Measurements from ENCODE around the gene STUB1.

Gene STUB1

DNA sequence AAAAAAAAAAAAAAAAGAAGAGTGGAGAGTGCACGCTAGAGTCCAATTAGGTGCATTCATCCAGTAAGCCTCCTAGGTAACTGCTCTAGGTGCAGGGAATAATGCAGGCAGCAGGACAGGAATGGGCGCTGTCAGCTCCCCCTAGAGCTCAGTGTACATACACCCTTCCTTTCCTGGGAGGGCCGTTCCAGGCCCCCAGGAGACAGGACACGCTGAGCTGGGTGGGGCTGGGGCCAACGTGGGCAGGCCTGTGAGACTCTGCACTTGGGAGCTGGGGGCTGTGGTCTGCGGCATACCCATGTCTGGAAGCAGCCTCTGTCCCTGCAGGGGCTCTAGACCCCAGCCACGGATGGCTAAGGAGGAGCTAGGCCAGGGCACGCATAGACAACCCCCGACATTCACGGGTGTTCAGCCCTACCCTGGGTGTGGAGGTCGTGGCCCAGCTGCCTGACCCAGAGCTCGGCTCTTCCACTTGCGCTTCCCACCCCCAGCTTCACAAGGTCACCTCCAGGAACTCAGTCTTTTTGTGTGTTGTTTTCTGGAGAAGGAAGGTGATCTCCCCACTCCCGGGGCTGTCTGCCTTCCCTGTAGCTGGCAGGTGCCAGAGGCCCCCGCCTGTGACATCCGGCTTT, 39.7 kb downstream of the STUB1 start:
- ATAC-seq (ENCODE audit: low read depth) (no peak), DNase-seq (ENCODE audit: low spot score in 2 of 2) (no peak)
- H3K27me3 Mint-ChIP-seq = peaks cover 2% of the 10 kb centered on the region
- H3K36me3 Mint-ChIP-seq = no peaks in the 10 kb centered on the region
- H3K4me3 Mint-ChIP-seq = peak overlapping the region; percentile 82
- H3K9me3 Mint-ChIP-seq = no peaks in the 10 kb centered on the region
- peaks cover 16% of the 10 kb centered on the region for H3K4me1 Mint-ChIP-seq
- peak overlapping the region; percentile 43 for H3K27ac Mint-ChIP-seq

GRCh38 chr16:720447-720989, 40.3 kb downstream of the STUB1 start:
- peak; percentile 4 for ATAC-seq (ENCODE audit: low read depth)
- Mint-ChIP-seq H3K4me3 (peak overlapping the region; percentile 82), H3K4me1 (peaks cover 16% of the 10 kb centered on the region), H3K27ac (peak overlapping the region; percentile 43), H3K36me3 (no peaks in the 10 kb centered on the region), H3K27me3 (peaks cover 2% of the 10 kb centered on the region), H3K9me3 (no peaks in the 10 kb centered on the region)
- no peak for DNase-seq (ENCODE audit: low spot score in 2 of 2)

DNA sequence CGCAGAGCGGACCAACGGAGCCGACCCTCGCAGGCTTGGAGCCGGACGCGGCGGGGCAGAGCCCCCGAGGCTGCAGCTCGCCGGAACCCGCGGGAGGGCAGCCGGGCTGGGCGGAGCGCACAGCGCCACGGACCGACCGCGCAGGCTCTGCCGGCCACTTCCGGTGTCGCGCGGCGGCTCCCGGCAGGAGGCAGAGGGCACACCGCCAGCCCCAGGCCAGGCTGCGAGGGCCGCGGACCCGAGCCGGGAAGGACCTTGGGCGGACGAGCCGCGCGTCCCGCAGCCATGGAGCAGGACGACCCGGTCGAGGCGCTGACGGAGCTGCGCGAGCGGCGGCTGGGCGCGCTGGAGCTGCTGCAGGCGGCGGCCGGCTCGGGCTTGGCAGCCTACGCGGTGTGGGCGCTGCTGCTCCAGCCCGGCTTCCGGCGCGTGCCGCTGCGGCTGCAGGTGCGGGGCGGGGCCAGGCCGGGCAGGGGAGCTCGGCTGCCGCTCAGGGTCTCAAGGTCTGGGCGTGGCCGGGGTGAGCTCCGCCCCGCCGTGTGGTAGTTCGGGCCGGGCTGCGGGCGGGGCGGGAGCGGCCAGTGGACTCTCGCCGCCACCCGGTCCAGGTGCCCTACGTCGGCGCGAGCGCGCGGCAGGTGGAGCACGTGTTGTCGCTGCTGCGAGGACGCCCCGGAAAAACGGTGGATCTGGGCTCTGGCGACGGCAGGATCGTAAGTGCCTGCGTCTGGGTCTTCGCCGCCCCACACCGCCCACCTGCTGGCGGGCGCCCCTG, 41.0 kb downstream of the STUB1 start, which contains the start of gene ANTKMT:
TSS of gene ANTKMT (plus strand) at position 157 of the 775 bp plus-strand sequence. CDS start at position 286, 129 bp downstream.
- H3K36me3 Mint-ChIP-seq = no peaks in the 10 kb centered on the region
- DNase-seq (ENCODE audit: low spot score in 2 of 2) (peak; percentile 85 to 87), ATAC-seq (ENCODE audit: low read depth) (peak; percentile 87)
- H3K27ac Mint-ChIP-seq = peak within 1 kb of the TSS; percentile 81
- H3K4me3 Mint-ChIP-seq = peak within 1 kb of the TSS; percentile 82
- peaks cover 16% of the 10 kb centered on the region for H3K4me1 Mint-ChIP-seq
- no peaks in the 10 kb centered on the region for H3K9me3 Mint-ChIP-seq
- H3K27me3 Mint-ChIP-seq = peaks cover 2% of the 10 kb centered on the region

DNA sequence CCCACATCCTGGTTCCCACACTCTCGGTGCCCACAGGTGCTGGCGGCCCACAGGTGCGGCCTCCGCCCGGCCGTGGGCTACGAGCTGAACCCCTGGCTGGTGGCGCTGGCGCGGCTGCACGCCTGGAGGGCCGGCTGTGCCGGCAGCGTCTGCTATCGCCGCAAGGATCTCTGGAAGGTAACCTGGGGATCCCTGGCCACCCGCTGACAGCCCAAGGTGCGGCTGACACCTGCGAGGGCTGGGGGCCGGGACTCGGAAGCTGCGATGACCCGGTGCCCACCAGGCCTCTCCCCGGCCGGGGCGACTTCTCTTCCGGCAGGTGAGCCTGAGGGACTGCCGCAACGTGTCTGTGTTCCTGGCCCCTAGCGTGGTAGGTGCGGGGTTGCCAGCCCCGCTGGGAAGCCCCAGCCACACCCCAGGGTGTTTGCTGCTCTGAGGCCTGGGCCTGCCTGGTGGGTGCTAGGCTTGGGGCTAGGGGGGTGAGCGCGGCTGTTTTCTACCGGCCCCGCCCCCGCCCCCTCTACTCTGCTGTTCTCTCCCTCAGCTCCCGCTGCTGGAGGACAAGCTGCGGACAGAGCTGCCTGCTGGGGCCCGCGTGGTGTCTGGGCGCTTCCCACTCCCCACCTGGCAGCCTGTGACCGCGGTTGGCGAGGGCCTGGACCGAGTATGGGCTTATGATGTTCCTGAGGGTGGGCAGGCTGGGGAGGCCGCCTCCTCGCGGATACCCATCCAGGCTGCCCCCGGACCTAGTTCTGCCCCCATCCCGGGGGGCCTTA, 41.7 kb downstream of the STUB1 start:
- peaks cover 13% of the 10 kb centered on the region for H3K4me1 Mint-ChIP-seq
- H3K4me3 Mint-ChIP-seq = peak overlapping the region; percentile 82
- DNase-seq (ENCODE audit: low spot score in 2 of 2) (no peak), ATAC-seq (ENCODE audit: low read depth) (no peak)
- no peaks in the 10 kb centered on the region for H3K36me3 Mint-ChIP-seq
- H3K27ac Mint-ChIP-seq = peak overlapping the region; percentile 81
- no peaks in the 10 kb centered on the region for H3K27me3 Mint-ChIP-seq
- H3K9me3 Mint-ChIP-seq = no peaks in the 10 kb centered on the region

GRCh38 chr16:722835-723633, 42.8 kb downstream of the STUB1 start:
- H3K4me3 Mint-ChIP-seq = peak overlapping the region; percentile 82
- no peak overlapping the region for H3K27ac Mint-ChIP-seq
- H3K4me1 Mint-ChIP-seq = peaks cover 13% of the 10 kb centered on the region
- no peaks in the 10 kb centered on the region for H3K9me3 Mint-ChIP-seq
- no peaks in the 10 kb centered on the region for H3K36me3 Mint-ChIP-seq
- H3K27me3 Mint-ChIP-seq = no peaks in the 10 kb centered on the region
- DNase-seq (ENCODE audit: low spot score in 2 of 2) (no peak), ATAC-seq (ENCODE audit: low read depth) (no peak)

- no peaks in the 10 kb centered on the region for H3K9me3 Mint-ChIP-seq
- no peak overlapping the region for H3K4me3 Mint-ChIP-seq
- no peaks in the 10 kb centered on the region for H3K36me3 Mint-ChIP-seq
- no peaks in the 10 kb centered on the region for H3K27me3 Mint-ChIP-seq
- DNase-seq (ENCODE audit: low spot score in 2 of 2) (no peak), ATAC-seq (ENCODE audit: low read depth) (no peak)
- H3K4me1 Mint-ChIP-seq = peaks cover 13% of the 10 kb centered on the region
- H3K27ac Mint-ChIP-seq = no peak overlapping the region
Observed at GRCh38 chr16:723695-724094, 43.5 kb downstream of the STUB1 start.

DNA sequence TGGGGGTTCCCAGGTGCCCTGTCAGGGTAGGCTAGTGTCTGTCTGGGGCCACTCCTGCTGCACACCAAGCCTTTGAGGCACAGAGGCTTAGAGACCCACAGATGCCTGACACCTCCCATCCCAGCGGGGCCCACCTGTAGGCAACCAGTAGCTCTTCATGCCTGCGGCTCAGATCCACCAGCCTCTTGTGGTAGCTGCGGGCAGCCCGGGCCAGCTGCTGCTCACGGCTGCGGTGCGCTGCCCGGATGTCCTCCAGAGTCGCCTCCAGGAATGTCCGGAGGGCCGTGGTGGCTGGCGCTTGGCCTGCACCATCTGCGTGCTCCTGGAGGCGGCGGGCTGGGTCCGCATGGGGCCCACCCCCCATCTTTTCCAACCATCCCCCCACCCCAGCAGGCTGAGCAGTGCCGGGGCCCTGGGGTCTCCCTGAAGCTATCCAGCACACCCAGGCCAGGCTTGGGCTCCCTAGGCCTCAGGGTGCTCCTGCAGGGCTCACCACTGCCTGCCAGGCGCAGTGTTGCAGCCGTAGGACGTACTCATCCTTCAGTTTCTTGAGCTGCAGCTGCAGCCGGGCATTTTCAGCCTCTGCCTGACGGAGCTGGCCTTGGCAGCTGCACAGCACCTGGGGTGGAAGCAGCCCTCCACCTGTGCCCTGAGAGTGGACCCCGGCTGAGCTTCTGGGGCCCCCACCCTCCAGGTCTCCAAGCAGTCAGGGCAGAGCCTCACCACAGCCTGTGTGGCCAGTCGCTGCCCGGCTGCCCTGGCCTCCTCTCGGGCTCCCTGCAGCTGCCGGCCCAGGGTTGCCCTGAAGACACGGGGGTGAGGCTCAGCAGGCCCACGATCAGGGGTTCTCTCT, 44.2 kb downstream of the STUB1 start:
- H3K36me3 Mint-ChIP-seq = no peaks in the 10 kb centered on the region
- ATAC-seq (ENCODE audit: low read depth) (no peak), DNase-seq (ENCODE audit: low spot score in 2 of 2) (no peak)
- no peak overlapping the region for H3K27ac Mint-ChIP-seq
- H3K4me1 Mint-ChIP-seq = peaks cover 8% of the 10 kb centered on the region
- no peak overlapping the region for H3K4me3 Mint-ChIP-seq
- no peaks in the 10 kb centered on the region for H3K27me3 Mint-ChIP-seq
- no peaks in the 10 kb centered on the region for H3K9me3 Mint-ChIP-seq

- H3K4me3 Mint-ChIP-seq = no peak overlapping the region
- no peaks in the 10 kb centered on the region for H3K36me3 Mint-ChIP-seq
- H3K27ac Mint-ChIP-seq = no peak overlapping the region
- no peaks in the 10 kb centered on the region for H3K27me3 Mint-ChIP-seq
- DNase-seq (ENCODE audit: low spot score in 2 of 2) (no peak), ATAC-seq (ENCODE audit: low read depth) (no peak)
- H3K9me3 Mint-ChIP-seq = no peaks in the 10 kb centered on the region
- H3K4me1 Mint-ChIP-seq = peaks cover 8% of the 10 kb centered on the region
Observed at GRCh38 chr16:725041-725376, 44.8 kb downstream of the STUB1 start.

DNA sequence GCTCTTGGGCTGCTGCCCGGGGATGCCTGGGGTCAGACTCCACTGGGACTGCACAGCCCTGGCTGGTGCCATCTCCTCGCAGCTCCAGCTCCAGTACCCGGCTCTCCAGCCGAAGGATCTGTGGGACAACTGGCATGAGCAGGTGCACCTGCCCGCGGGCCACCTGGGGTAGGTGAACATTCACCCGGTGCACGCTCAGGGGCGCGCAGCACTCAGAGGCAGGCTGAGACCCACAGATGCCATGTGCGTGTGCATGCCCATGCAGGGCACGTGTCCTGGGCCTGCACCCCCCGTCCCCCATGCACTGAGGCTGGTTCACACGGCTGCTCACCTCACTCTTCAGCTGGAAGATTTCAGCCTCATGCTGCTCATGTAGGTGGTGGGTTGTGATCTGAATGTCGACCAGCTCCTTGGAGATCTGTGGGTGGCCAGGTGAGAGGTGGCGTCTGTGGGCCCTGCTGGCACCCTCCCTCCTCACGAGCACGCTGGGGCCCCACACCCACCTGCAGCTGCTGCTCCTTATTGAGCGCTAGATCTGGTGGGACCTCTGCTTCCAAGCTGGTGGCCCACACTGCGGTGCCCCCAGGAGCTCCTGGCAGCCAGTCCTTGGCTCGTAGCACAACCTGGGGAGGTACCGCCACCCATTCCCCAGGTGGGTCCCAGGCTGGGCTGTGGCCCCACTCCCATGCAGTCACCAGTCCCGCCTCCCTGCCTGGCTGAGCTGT, 45.4 kb downstream of the STUB1 start:
- peaks cover 4% of the 10 kb centered on the region for H3K4me1 Mint-ChIP-seq
- peak overlapping the region; percentile 69 for H3K27ac Mint-ChIP-seq
- no peaks in the 10 kb centered on the region for H3K9me3 Mint-ChIP-seq
- H3K36me3 Mint-ChIP-seq = no peaks in the 10 kb centered on the region
- H3K4me3 Mint-ChIP-seq = no peak overlapping the region
- H3K27me3 Mint-ChIP-seq = no peaks in the 10 kb centered on the region
- ATAC-seq (ENCODE audit: low read depth) (no peak), DNase-seq (ENCODE audit: low spot score in 2 of 2) (no peak)

DNA sequence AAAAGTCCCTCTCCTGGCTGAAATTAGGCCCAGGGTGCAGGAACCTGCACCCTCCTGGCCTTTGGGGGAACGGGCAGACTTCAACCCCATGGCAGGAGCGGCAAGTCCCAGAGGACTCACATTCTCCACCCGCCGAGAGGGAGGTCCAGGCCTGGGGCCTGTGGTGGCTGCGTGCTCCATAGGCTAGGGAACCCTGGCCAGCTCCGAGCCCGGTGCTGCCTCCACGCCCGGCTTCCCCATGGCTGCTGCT, 45.9 kb downstream of the STUB1 start:
- Mint-ChIP-seq H3K9me3 (no peaks in the 10 kb centered on the region), H3K27ac (peak overlapping the region; percentile 69), H3K27me3 (no peaks in the 10 kb centered on the region), H3K36me3 (no peaks in the 10 kb centered on the region), H3K4me3 (peak overlapping the region; percentile 81), H3K4me1 (peaks cover 4% of the 10 kb centered on the region)
- DNase-seq (ENCODE audit: low spot score in 2 of 2) (no peak), ATAC-seq (ENCODE audit: low read depth) (no peak)

DNA sequence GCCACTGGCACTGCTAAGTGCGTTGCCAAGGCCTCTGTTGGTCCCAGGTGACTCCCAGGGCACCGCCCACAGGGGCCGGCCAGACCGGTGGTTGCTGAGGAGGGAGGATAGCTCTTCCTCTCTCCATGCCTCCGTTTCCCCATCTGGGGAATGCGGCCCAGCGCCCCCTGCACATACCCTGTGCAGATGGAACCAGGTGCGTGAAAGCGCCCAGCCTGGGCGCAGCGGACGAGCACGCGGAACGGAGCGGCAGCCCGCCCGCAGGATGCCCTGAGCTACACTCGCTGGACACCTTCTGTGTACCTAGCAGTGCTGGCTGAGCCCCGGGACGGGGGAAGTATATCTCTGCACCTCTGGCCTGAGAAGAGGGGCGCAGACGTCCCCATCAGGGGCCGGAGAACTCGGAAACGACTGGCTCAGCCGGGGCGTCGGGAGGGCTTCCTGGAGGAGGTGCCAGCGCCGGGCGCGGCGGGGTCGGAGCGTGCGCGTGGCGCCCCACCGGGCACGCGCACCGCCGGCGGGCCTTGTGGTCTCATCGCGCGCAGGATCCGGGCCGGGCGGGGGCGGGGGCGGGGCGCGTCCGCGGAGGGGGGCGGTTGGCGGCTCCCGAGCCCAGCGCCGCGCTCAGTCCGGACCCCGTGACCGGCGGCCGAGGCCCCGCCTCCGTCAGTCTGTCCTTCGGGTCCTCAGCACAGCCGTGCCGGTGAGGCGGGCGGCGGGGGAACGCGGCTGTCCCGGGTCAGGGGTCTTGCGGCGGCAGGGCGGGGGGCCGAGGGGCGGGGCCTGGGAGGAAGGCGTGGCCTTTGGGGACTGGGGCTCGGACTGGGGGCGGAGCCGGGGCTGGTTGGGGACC, 46.5 kb downstream of the STUB1 start, which contains the start of the genes CCDC78 and HAGHL:
TSS of gene CCDC78 (minus strand) at position 6 of the 853 bp plus-strand sequence. CDS start 76 bp downstream, outside the sequence.
TSS of gene HAGHL (plus strand) at position 669 of the 853 bp plus-strand sequence. CDS start 404 bp downstream, outside the sequence.
- peak within 1 kb of the TSS; percentile 69 for H3K27ac Mint-ChIP-seq
- DNase-seq (ENCODE audit: low spot score in 2 of 2) (peak; percentile 67 to 78), ATAC-seq (ENCODE audit: low read depth) (peak; percentile 36)
- H3K36me3 Mint-ChIP-seq = no peaks in the 10 kb centered on the region
- no peaks in the 10 kb centered on the region for H3K27me3 Mint-ChIP-seq
- peak within 1 kb of the TSS; percentile 81 for H3K4me3 Mint-ChIP-seq
- H3K4me1 Mint-ChIP-seq = peaks cover 4% of the 10 kb centered on the region
- no peaks in the 10 kb centered on the region for H3K9me3 Mint-ChIP-seq

Data from memory B cell (primary cell).